ENCODE measurements around the gene ITPR2.
"Not testable (repeated sequence)": the region's sequence is repeated elsewhere in the genome, so short reads cannot be mapped to it uniquely, and the experiment has no call there.

ITPR2 gene

GRCh38 chr12:26832822-26833742 is at the start of gene ITPR2:
ITPR2 (minus strand) TSS chr12:26833194; CDS start chr12:26832781, 413 bp downstream.
- peak; percentile 29 to 94 (median 84) for DNase-seq

- DNase-seq: no peak
These were observed 47.6 kb upstream of the ITPR2 start for GRCh38 chr12:26880625-26881024.

GRCh38 chr12:26878661-26879119 is 45.7 kb upstream of the ITPR2 start:
- DNase-seq: peak in 35 of 56 donors; percentile 3 to 67 (median 26)

GRCh38 chr12:26874501-26875296 is 41.7 kb upstream of the ITPR2 start:
- DNase-seq: no peak

- no peak for DNase-seq
These were observed 39.6 kb upstream of the ITPR2 start for GRCh38 chr12:26872625-26873024.

- DNase-seq: no peak
These were observed 39.0 kb upstream of the ITPR2 start for GRCh38 chr12:26871985-26872384.

- DNase-seq: peak in 11 of 56 donors; percentile 2 to 32 (median 6)
These were observed 37.8 kb upstream of the ITPR2 start for GRCh38 chr12:26870491-26871419.

- no peak for DNase-seq
These were observed 37.0 kb upstream of the ITPR2 start for GRCh38 chr12:26869908-26870459.

- DNase-seq: no peak
These were observed 36.1 kb upstream of the ITPR2 start for GRCh38 chr12:26869104-26869494.

- DNase-seq: no peak
These were observed 35.6 kb upstream of the ITPR2 start for GRCh38 chr12:26868447-26869103.

- DNase-seq: no peak
These were observed 34.1 kb upstream of the ITPR2 start for GRCh38 chr12:26867080-26867479.

GRCh38 chr12:26863515-26863914 is 30.5 kb upstream of the ITPR2 start:
- no peak for DNase-seq

GRCh38 chr12:26862787-26863186 is 29.8 kb upstream of the ITPR2 start:
- DNase-seq: not testable (repeated sequence)

GRCh38 chr12:26861690-26862089 is 28.7 kb upstream of the ITPR2 start:
- no peak for DNase-seq

GRCh38 chr12:26857465-26858176 is 24.6 kb upstream of the ITPR2 start:
- DNase-seq: no peak

- DNase-seq: no peak
These were observed 22.3 kb upstream of the ITPR2 start for GRCh38 chr12:26855337-26855736.

GRCh38 chr12:26854031-26854390 is 21.0 kb upstream of the ITPR2 start:
- DNase-seq: no peak

GRCh38 chr12:26853303-26854030 is 20.5 kb upstream of the ITPR2 start:
- DNase-seq: peak in 41 of 56 donors; percentile 1 to 79 (median 29)

All from nucleus accumbens (tissue), 56 donors.